ENCODE measurements around the gene OR6Y1.

DNA sequence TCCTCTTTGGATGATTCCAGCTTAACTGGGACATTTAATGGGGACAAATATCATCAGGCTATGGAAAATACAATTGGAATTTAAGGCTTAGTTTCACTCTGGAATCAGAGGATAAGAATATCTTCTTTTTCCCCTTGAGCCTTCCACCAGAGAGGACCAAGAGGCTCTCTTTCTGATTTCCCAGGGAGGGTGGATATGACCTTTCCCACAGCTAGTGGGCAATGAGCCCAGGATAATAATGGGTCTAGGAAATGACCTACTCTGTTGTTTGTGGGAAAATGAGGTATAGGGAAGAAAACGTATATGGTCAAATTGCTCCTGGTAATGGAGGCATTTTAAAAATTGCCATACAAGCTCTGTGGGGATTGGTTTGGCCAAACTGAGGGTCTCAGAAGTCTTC, 1.9 kb downstream of the OR6Y1 start:
- no peak for TF ChIP-seq POLR2A (IDR thresholded peaks at IDR 0.05)
- TF ChIP-seq, protein P1, sequence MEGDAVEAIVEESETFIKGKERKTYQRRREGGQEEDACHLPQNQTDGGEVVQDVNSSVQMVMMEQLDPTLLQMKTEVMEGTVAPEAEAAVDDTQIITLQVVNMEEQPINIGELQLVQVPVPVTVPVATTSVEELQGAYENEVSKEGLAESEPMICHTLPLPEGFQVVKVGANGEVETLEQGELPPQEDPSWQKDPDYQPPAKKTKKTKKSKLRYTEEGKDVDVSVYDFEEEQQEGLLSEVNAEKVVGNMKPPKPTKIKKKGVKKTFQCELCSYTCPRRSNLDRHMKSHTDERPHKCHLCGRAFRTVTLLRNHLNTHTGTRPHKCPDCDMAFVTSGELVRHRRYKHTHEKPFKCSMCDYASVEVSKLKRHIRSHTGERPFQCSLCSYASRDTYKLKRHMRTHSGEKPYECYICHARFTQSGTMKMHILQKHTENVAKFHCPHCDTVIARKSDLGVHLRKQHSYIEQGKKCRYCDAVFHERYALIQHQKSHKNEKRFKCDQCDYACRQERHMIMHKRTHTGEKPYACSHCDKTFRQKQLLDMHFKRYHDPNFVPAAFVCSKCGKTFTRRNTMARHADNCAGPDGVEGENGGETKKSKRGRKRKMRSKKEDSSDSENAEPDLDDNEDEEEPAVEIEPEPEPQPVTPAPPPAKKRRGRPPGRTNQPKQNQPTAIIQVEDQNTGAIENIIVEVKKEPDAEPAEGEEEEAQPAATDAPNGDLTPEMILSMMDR (IDR thresholded peaks at IDR 0.05 in 8 of 11, conservative IDR thresholded peaks at IDR 0.05 in 3 of 11) = no peak
- no peak for TF ChIP-seq POLR2AphosphoS5 (IDR thresholded peaks at IDR 0.05)
